K562 (cell line): Measurements from ENCODE around the gene XPO6. TPM values are rescaled to one million over a fixed set of nuclear protein-coding genes. Genes with fewer than 3 reads are reported as not detected.

Experiments
- GTF2E2 ChIP-seq: fragments of 200-800 bp; sonication (Bioruptor generic); IDR thresholded peaks from 2 replicates; pipeline ENCODE4 v1.6.1; 2016; ENCODE audit warnings: missing genetic modification characterization, missing compliant biosample characterization
- KLF6 ChIP-seq: fragments of 250-450 bp; sonication (Bioruptor Pico); IDR thresholded peaks from 2 replicates; pipeline ENCODE4 v1.4.0; 2020; ENCODE audit warnings: mild to moderate bottlenecking, moderate library complexity, borderline replicate concordance
- PHB2 ChIP-seq: fragments of 450-650 bp; IDR thresholded peaks from 2 replicates; pipeline ENCODE4 v1.6.1; 2017; ENCODE audit warnings: low read depth
- THRAP3 ChIP-seq: fragments of 450-650 bp; IDR thresholded peaks from 2 replicates; pipeline ENCODE4 v1.6.1; 2016; ENCODE audit warnings: mild to moderate bottlenecking, inconsistent platforms, borderline replicate concordance
- ZC3H4 ChIP-seq: sonication (generic); formaldehyde crosslinking; IDR thresholded peaks from 2 replicates; pipeline ENCODE4 v1.9.0; 2021; ENCODE audit warnings: missing genetic modification reagents, borderline replicate concordance
- polyA plus RNA-seq, 8 experiments: library from polyadenylated mRNA; depleted of rRNA in 4 of 8; stranded (reverse) in 5 of 8; unstranded in 3 of 8; fragments of >200 nt; fragmentation: Nextera tagmentation in 2 of 8; fragmentation: Illumina TruSeq in 1 of 8; extraction: Ambion mirVana in 2 of 8; extraction: Trizol in 1 of 8; gene quantifications; 2 replicates each; pipeline versions ENCODE4 v1.2.1 to v1.2.3, GENCODE V29; 2011 to 2014; ENCODE audit warnings: inconsistent platforms in 1 of 8, missing spikeins in 1 of 8
- total RNA-seq, 7 experiments: library from RNA; depleted of rRNA in 6 of 7; stranded (reverse); fragments of >200 nt in 6 of 7; fragmentation: Illumina TruSeq in 2 of 7; extraction: Trizol in 2 of 7; gene quantifications; 2 replicates each; pipeline versions ENCODE4 v1.2.1 to v1.2.3, GENCODE V29; 2011 to 2021; ENCODE audit warnings: low replicate concordance in 1 of 7
- TF ChIP-seq, protein P1 (sequence below), 2 experiments: fragments of 450-650 bp; formaldehyde crosslinking in 1 of 2; IDR thresholded peaks; 2 replicates each; pipeline versions ENCODE4 v1.4.0 to v1.6.1; 2014 to 2020; ENCODE audit warnings: mild to moderate bottlenecking in 2 of 2, borderline replicate concordance in 1 of 2, low read depth in 1 of 2
- TF ChIP-seq, protein P2 (sequence below): fragments of 450-650 bp; IDR thresholded peaks from 2 replicates; pipeline ENCODE4 v1.6.1; 2016; ENCODE audit warnings: mild to moderate bottlenecking, moderate library complexity

Gene XPO6
- total and polyA plus RNA-seq, 9 of the 15 experiments (the other 6 are each of a cell fraction or from before 2014, with no cell fraction given), result 11.2 to 196 (median 119) TPM

DNA sequence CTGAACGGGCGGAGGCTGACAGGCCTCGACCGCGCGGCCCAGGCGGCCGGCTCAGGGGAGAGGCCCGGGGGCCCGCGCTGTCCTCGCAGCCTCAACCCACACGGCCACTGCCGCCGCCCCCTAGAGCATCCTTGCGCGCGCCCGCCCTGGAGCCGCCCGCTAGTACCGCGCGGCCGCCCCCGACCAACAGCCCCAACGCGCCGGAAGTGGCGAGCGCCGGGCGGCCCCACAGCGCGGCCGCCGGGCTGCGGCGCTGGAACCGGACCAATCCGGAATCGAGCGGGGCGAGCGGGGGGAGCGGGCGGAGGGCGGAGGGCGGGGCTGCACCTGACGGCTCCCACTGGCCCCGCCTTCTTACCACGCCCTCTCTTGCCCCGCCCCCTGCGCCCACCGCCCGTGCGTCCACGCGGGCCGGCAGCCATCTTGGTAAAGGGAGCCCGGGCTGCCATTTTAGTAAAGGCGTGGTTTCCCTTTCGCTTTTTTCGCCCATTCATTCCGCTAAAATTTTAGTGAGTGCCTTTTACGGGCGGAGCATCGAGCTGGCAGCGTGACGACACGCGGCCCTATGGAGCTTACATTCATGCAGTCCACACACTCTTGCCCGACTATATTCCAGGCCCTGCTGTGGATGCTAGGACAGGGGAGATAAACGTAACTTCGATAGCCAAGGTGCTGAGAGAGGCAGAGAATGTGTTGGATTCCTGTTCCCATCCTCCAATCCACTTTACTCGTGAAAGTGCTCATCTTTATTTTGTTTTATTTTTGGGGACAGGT lies at the start of gene XPO6 (continued):
- TF ChIP-seq, protein P1, sequence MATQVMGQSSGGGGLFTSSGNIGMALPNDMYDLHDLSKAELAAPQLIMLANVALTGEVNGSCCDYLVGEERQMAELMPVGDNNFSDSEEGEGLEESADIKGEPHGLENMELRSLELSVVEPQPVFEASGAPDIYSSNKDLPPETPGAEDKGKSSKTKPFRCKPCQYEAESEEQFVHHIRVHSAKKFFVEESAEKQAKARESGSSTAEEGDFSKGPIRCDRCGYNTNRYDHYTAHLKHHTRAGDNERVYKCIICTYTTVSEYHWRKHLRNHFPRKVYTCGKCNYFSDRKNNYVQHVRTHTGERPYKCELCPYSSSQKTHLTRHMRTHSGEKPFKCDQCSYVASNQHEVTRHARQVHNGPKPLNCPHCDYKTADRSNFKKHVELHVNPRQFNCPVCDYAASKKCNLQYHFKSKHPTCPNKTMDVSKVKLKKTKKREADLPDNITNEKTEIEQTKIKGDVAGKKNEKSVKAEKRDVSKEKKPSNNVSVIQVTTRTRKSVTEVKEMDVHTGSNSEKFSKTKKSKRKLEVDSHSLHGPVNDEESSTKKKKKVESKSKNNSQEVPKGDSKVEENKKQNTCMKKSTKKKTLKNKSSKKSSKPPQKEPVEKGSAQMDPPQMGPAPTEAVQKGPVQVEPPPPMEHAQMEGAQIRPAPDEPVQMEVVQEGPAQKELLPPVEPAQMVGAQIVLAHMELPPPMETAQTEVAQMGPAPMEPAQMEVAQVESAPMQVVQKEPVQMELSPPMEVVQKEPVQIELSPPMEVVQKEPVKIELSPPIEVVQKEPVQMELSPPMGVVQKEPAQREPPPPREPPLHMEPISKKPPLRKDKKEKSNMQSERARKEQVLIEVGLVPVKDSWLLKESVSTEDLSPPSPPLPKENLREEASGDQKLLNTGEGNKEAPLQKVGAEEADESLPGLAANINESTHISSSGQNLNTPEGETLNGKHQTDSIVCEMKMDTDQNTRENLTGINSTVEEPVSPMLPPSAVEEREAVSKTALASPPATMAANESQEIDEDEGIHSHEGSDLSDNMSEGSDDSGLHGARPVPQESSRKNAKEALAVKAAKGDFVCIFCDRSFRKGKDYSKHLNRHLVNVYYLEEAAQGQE (IDR thresholded peaks at IDR 0.05; ENCODE audit: borderline replicate concordance), result peak; percentile 100
- TF ChIP-seq, protein P1 (CRISPR knock-in tag; IDR thresholded peaks at IDR 0.05; ENCODE audit: low read depth), result no peak
- TF ChIP-seq GTF2E2 (tag) (0 out of 2 replicates have a peak, but pooled peaks have one; percentile 64), ZC3H4 (CRISPR knock-in tag) (no peak), THRAP3 (no peak), KLF6 (CRISPR knock-in tag) (peak; percentile 89; the same call in 1 of the 2 replicates), PHB2 (no peak)
- TF ChIP-seq, protein P2, sequence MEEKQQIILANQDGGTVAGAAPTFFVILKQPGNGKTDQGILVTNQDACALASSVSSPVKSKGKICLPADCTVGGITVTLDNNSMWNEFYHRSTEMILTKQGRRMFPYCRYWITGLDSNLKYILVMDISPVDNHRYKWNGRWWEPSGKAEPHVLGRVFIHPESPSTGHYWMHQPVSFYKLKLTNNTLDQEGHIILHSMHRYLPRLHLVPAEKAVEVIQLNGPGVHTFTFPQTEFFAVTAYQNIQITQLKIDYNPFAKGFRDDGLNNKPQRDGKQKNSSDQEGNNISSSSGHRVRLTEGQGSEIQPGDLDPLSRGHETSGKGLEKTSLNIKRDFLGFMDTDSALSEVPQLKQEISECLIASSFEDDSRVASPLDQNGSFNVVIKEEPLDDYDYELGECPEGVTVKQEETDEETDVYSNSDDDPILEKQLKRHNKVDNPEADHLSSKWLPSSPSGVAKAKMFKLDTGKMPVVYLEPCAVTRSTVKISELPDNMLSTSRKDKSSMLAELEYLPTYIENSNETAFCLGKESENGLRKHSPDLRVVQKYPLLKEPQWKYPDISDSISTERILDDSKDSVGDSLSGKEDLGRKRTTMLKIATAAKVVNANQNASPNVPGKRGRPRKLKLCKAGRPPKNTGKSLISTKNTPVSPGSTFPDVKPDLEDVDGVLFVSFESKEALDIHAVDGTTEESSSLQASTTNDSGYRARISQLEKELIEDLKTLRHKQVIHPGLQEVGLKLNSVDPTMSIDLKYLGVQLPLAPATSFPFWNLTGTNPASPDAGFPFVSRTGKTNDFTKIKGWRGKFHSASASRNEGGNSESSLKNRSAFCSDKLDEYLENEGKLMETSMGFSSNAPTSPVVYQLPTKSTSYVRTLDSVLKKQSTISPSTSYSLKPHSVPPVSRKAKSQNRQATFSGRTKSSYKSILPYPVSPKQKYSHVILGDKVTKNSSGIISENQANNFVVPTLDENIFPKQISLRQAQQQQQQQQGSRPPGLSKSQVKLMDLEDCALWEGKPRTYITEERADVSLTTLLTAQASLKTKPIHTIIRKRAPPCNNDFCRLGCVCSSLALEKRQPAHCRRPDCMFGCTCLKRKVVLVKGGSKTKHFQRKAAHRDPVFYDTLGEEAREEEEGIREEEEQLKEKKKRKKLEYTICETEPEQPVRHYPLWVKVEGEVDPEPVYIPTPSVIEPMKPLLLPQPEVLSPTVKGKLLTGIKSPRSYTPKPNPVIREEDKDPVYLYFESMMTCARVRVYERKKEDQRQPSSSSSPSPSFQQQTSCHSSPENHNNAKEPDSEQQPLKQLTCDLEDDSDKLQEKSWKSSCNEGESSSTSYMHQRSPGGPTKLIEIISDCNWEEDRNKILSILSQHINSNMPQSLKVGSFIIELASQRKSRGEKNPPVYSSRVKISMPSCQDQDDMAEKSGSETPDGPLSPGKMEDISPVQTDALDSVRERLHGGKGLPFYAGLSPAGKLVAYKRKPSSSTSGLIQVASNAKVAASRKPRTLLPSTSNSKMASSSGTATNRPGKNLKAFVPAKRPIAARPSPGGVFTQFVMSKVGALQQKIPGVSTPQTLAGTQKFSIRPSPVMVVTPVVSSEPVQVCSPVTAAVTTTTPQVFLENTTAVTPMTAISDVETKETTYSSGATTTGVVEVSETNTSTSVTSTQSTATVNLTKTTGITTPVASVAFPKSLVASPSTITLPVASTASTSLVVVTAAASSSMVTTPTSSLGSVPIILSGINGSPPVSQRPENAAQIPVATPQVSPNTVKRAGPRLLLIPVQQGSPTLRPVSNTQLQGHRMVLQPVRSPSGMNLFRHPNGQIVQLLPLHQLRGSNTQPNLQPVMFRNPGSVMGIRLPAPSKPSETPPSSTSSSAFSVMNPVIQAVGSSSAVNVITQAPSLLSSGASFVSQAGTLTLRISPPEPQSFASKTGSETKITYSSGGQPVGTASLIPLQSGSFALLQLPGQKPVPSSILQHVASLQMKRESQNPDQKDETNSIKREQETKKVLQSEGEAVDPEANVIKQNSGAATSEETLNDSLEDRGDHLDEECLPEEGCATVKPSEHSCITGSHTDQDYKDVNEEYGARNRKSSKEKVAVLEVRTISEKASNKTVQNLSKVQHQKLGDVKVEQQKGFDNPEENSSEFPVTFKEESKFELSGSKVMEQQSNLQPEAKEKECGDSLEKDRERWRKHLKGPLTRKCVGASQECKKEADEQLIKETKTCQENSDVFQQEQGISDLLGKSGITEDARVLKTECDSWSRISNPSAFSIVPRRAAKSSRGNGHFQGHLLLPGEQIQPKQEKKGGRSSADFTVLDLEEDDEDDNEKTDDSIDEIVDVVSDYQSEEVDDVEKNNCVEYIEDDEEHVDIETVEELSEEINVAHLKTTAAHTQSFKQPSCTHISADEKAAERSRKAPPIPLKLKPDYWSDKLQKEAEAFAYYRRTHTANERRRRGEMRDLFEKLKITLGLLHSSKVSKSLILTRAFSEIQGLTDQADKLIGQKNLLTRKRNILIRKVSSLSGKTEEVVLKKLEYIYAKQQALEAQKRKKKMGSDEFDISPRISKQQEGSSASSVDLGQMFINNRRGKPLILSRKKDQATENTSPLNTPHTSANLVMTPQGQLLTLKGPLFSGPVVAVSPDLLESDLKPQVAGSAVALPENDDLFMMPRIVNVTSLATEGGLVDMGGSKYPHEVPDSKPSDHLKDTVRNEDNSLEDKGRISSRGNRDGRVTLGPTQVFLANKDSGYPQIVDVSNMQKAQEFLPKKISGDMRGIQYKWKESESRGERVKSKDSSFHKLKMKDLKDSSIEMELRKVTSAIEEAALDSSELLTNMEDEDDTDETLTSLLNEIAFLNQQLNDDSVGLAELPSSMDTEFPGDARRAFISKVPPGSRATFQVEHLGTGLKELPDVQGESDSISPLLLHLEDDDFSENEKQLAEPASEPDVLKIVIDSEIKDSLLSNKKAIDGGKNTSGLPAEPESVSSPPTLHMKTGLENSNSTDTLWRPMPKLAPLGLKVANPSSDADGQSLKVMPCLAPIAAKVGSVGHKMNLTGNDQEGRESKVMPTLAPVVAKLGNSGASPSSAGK, result peak; percentile 59
